HG03558 (cell line): ENCODE results near the gene BAHCC1.

Experiments used
- ATAC-seq: cut with Tn5 transposase; IDR thresholded peaks from one replicate; pipeline ENCODE4 v1.9.1; 2021; ENCODE audit warnings: moderate number of reproducible peaks; ENCODE audit not compliant: unreplicated experiment; ENCODE audit errors: extremely low read depth

The BAHCC1 gene

DNA sequence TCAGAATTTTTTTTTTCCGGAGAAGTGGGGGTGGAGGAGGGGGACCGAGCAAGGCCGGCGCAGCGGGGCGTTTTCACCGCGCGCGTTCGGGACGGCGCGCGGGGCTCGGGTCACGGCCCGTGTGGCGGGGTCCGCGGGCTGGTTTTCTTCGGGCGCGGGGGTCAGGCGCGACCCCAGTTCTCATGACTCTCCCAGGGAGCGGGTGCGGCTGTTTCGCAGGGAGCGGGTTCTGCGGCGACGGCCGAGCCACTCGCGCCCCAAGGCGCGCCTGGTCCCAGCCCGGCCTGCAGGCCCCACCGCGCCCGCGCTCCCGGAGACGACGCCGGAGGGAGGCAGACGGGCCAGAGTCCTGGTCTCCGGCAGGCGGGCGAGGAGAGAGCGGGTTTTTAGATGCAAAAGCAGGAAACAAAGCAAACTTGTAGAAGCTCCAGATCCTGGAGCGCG is 1.0 kb downstream of the BAHCC1 start:
- ATAC-seq, result no peak

DNA sequence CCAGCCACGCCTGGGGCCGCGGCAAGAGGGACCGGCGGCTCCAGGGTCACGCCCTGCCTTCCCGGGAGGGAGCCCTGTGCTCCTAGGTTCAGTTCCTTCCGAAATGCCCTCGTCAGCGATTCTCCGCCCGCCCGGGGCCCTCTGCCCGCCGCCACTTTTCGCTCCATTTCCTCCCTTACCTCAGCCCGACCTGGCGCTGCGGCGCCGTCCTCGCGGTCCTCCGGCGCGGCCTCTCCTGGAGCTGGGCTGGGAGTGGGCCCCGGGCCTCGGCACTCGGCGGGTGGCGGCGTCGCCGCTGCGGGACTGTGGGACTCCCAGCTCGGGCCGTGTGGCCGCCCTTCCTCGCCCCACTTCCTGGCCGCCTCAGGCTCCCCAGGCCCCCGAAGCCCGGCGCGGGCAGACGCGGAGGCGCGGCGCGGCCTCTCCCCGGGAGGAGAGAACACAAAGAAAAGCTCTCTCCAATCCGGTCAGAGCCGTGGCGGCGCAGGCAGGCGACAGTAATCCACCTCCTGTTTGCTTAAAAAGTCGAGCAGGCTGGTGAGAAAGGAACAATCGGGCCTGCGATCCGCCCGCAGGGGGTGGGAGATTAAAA is 1.6 kb downstream of the BAHCC1 start:
- no peak for ATAC-seq

DNA sequence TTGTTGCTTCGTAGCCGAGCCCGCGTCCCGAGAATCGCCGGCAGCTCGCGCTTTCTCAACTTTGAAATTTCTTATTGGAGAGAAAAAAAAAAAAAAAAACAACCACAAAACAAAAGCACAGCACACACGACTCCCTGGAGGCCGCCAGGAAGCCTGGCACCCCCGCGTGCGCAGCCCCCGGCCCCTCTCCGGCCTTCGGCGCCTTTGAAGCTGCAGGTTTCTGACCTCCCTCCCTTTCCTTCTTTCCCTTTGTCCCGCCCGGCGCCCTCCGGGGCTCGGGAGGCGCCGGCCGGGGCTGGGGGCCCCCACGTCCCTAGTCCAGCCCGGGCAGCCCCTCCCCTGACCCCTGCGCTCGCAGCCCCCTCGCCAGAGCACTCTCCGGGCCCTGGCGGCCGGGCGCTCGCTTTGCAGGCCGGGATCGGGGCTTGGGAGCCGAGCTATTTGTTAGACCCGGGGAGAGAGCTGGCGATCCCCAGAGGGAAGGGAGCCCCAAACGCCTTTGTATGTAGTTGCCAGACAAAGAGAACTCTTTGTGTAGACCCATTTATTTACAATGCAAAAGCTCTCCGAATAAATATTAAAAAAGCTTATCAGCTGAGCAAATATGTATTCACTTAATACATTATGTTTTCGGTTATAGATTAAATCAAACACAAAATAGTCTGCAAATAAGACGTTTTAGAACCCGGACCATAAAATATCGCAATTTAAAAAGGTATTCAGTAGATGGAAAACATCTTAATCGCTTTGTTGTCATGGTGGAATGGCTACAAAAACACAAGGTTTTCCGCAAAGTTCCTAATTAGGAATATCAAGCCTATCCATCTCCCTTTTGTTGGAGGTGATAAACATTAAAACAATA is 2.3 kb downstream of the BAHCC1 start:
- no peak for ATAC-seq

DNA sequence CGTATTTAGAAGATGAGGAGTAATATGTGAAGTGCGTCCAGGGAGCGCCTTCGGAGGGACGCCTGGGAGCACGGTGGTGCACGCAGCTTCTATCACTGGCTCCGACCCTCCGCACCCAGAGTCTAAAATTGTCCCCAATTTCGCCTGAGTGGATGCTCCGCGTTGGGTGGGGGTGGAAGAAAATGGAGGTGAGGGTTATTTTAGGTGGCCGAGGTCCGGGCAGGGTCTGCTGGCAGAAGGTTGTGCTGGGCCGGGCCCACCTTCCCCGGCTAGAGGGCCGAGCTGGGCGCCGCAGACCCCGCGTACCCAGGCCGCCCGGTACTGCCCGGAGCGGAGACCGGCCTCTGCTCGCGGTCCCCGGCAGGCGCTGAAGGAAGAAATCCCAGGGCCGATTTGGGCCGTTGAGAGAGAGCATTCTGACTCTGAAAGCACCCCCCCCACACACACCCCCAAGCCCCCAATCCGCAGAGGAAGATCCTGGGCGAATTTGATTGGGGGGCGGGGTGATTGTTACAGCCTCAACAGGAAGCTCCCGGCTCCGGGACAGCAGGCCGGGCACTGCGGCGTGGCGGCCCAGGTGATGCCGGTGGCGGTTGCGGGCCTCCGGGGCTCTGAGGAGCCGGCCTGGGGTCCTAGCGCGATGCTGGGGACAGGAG is 3.0 kb downstream of the BAHCC1 start:
- no peak for ATAC-seq

DNA sequence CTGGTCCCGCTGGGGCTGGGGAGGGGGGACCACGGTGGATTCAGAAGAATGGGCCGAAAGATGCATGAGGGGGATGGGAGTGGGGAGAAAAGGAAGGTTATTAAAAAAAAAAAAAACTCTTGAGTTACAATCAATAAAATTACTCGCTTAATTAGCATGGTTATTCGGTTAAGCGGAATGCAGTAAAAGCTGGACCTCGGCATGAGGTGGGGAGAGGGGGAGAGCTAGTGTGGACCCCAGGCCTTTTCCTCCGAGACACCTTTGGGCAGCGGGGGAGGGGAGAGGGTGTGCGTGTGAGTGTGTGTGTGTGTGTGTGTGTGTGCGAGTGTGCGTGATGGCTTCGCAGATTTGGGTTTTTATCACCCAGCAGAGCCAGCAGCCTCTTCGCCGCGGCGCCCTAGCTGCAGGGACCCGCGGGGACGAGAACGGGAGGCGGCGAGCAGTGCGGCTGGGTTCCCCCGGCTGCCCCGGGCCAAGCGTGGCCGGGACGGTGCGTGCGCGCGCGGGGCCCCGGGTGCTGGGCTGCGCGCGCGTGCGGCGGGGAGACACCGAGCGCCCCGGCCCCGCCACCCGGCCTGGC is 3.7 kb downstream of the BAHCC1 start:
- ATAC-seq, result no peak

DNA sequence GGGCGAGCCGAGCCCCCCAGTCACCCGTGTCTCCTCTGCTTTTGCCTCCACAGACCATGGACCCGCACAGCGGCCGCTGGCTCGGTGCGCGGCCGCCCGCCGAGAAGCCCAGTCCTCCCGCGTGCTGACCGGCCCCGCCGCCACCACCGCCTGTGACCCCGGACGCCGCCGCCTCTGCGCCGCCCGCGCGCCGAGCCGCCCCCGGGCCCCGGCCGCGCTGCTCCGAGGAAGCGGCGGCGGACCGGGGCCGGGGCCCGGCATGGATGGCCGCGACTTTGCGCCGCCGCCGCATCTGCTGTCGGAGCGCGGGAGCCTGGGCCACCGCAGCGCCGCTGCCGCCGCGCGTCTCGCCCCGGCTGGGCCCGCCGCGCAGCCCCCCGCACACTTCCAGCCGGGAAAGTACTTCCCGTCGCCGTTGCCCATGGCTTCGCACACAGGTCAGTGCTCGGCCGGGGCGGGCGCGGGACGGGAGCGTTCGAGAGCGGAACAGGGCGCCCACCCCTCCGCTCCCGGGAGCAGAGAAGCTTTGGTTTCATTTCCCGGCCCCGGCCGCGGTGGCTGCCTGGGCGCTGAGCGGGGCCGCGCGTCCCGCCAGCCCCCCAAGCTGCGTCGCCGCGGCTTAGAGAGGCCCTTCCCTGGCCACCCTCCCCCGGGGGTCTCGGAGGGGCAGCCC is 4.4 kb downstream of the BAHCC1 start:
- ATAC-seq, result no peak

DNA sequence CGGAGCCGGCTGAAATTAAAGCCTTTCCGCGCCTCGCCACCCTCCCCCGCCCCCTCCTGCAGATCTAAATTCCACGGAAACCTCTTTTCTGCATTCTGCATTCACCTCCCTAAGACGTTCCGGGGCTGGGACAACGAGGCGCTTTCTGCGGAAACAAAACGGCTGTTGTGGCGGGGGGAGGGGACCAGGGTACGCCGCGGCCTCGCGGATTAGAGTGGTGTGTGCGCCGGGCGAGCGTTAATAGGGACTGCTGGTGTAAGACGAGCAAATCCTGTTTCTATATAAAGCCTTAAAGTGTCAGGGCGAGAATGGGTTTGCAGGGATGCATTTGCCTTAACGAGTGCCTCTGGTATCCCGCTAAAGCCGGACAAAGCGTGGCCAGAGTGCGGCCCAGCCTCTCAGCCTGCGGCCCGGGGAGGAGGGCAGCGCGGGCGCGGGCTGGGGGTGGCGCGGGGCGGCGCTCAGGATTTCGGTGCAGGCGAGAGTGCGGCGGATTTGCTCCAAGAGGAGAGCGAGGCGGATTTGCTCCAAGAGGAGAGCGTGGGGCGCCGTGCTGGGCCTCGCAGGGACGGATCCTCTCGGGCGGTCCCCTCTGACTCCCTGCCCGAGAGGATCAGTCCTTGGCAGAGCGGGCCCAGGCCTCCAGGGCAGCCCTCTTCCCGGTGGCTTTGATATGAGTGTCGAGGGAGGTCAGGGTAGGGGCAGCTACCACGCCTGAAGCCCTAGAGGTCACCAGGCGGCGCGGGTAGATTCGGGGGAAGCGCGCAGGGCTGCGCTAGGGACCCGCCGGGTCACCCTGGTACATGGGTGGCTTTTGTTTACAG is 5.1 kb downstream of the BAHCC1 start:
- ATAC-seq, result no peak

DNA sequence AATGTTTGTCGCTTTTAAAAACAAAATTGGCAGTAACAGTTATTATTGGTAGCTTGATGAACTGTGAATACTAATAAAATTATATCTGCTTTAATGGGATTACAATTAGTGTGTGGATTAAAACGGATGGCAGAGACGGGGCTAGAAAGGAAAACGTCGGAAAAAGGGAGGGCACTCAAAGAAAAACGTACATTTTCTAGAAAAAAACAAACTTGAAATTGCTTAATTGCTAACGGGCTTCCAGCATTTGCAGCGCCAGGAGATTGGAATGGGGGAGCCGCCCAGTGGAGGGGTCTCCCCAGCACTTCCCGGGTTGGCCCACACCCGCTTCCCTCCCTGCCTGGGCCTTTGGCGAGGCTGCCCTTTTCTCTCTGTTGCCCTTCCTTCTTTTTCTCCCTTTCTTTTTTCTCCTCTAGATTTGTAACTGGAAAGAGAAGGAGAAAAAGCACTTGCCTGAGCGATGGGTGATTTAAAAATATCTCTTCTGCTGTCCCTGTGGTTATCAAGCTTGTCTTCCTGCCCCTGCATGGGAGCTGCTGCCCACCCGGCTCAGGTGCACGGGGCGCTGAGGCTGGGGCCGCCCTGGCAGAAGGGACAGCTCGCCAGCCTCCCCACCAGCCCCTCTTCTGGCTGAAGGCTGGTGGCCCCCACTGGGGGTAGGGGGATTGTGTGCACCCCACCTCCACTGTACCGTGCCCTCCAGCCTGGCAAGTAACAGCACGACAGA is 5.9 kb downstream of the BAHCC1 start:
- ATAC-seq, result no peak

DNA sequence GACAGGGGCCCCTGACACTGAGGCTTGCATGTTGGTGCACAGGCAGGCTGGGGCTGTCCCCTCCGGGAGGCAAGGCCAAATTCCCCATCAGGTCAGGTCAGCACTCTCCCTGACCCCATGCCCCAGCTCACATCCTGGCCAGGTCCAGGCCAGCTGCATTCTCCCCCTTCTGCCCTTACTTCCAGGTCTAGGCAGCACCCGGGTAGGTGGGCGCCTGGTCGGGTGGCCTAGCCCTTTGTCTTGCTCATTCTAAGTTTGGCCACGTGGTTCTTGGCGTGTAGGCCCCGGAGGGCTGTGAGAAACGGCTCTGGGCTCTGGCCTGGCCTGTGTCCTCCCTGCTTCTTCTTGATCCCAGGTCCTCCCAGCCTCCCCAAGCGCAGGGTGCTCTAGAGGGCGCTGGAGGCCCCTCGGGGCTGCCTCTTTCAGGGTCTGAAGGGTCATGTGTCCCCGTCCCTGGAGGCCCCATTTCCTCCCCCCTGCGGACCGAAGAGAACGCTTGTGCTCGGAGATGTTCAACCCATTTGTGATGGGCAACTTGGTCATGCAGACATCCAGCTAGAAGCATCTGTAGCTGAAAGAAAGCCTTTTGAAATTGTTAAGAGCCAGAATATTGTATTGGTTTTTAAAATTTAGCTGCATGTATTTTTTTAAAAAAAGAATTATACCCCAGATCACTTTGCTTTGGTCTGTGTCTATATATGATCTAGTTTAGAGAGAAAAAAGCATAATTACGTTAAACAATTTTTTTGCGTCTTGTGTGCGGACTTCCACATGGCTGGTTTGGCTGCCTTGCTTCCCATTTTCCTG is 6.7 kb downstream of the BAHCC1 start:
- ATAC-seq, result no peak

DNA sequence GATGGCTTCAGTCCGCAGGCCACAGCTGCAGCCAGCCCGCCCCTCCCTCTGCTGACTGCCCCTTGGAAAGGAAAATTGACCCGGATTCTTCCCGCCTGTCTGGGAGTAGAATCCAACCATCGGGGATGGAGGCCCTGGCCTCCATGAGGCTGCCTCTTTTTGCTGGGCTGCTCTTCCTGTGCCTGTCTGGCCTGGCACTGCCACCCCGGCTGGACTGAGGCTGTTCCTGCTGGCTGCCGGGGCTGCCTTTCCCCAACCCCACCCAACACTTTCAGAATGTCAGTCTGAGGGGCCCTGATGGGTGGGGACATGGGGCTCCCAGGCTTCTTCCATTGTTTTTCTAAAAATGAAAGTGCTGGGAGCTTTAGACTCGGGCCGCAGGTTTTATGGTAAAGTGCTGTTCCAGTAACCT is 7.3 kb downstream of the BAHCC1 start:
- ATAC-seq, result no peak

DNA sequence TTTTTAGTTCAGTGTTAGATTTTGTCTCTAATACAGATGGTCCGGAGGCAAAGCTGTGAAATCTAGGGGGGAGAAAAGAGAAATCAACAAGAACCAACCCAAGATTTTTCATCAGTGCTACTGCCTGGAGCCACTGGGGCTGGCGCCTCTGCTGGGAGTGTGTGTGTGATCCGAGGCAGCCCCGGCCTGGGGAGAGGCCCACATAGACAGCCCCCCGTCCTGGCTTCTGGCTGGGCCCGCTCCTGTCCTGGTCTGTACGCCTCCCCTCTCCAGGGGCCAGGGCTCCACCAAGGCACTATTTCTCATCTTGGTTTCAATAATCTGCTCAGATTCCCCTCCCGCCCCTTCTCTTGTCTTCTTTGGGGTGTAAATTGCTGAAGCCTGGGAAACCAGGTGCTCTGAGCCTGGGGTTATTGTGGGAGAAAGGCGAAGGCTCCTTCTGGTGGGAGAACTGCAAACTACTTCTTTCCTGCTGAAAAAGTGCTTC is 7.8 kb downstream of the BAHCC1 start:
- no peak for ATAC-seq

DNA sequence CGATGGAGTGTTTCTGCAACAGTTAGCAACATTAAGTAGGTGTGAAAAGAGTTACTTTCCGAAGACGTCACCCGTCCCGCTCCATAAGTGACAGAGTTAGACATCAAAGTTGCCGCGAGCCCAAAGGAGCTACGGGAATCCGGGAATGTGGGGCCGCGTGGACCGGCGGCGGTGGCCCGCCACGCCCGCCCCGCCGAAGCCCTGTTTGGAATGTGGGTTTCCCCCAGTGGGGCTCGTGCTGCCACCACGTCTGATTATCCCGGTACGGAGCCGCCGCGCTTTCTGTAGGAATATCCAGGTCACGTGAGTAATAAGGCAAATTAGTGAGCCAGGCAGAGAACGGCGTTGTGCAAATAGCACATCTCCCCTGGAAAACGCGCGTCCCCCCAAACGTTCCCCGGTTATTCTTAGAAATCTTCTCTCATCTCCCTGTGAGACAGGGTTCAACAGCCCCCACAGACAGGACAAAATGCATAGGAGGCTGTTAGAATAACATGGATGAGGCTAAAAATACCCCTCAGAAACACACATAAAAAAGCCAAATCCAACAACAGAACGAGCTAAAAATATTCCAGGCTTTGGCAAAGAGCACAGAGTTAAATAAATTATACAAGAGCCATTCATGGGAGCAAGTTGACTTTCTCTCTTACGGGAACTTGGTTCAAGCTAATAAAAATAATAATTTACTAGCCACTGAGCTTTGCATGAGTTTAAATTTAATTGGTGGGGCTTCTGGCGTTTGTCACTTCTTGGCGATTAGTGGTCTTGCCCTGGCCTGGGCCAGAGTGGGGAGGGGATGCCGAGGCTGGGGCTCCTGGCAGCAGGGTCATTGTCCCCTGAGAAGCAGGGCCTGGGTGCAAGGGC is 8.6 kb downstream of the BAHCC1 start:
- ATAC-seq, result no peak

DNA sequence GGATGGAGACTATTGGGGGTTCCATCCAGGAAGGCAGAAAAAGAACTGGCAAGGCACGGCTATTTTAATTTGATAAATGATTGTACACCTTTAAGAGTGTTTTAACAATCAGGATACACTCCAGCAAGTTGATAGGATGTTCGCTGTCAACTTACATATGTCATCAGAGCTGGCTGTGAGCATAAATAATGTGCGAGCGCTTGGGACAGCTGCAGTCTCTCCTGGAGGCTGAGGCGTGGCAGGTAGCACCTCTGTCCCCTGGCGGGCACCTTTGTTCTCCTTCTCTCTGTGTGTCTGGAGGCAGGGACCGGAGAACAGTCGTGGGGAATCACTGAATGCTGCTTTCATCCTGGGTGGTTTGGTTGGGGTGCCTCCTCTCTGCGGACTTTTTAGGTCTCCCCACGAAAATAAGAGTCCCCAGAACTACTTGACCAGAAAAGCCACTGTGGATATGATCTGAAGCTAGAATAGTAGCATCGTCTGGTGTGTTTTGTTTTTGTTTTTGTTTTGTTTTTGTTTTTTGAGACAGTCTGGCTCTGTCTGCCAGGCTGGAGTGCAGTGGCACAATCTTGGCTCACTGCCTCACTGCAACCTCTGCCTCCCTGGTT is 9.4 kb downstream of the BAHCC1 start:
- ATAC-seq, result no peak

DNA sequence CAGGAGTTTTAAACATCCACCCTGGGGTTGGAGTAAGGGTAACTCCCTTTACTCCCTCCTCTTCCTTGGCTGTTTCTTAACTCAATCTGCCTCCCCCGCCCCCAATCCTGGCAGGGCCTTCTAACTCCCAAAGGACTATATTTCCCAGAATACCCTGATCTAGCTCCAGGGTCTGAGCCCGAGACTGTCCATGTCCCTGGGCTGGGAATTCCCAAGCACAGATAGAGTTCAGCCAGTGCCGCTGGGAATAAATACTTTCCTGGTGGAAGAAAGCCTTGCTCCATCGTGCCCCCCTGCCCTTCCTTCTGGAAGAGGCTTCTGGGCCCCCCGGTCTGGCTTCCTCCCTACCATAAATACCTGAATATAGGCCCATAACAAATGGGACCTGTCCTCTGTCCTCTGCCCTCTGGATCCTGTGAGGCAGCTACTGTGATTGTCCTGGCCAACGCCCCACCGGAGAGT is 10.2 kb downstream of the BAHCC1 start:
- ATAC-seq, result no peak

DNA sequence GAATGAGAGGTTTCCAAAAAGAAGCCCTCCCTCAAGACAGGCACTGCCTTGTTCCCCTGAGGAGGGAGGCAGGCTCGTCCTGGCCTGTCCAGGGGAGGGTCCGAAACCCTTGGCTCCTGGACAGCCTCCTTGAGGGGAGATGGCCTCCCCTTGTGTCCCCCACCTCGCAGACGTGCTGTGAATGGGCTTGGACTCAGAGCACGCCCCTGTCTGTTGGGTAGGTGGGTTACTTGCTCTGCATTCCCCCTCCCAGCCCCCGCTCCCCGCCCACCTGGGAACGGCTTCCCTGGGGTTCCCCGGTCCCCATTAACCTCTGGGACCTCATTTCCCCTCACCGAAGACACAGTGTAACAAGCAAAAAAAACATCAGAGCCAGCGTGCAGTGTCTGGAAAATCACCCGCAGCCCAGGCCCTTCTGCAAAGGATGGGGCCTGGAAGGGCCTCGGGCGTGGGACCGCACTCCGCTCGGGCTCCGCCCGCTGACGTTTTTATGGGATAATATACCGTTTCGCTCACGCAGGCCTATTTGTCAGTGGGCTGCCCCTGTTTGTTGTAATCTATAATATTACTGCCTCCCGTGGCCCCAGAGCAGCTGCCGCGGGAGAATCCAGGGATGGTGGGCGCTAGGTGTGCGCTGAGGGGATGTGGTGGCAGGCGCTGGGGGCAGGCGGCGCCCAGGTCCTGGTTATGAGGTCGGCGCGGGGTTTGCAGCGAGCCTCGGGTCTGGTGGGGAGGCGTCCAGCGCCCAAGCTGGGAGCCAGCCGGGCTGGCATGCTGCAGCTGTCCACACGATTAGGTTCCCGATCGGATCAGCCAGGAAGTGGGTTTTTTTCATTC is 11.1 kb downstream of the BAHCC1 start:
- no peak for ATAC-seq

DNA sequence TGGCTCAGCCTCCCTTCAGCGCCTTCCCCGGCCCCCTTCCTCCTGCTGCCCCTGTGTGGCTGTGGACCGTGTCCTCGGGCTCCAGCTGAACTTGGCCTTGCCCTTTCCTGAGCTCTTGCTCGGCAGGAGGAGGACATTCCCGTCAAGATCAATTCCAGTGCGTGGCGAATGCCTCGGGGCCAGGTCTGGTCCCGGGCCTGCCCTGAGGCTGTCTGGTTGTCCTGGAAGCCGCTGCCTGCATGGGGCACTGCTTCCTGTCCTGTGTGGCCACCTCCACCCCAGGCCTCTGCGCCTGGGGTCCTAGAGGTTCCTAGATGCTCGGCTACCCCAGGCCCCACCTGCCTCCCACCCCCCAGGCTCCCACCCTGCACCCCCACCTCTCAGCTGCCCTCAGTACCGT is 12.8 kb downstream of the BAHCC1 start:
- no peak for ATAC-seq
